ENCODE measurements around the gene SNX5.

DNA sequence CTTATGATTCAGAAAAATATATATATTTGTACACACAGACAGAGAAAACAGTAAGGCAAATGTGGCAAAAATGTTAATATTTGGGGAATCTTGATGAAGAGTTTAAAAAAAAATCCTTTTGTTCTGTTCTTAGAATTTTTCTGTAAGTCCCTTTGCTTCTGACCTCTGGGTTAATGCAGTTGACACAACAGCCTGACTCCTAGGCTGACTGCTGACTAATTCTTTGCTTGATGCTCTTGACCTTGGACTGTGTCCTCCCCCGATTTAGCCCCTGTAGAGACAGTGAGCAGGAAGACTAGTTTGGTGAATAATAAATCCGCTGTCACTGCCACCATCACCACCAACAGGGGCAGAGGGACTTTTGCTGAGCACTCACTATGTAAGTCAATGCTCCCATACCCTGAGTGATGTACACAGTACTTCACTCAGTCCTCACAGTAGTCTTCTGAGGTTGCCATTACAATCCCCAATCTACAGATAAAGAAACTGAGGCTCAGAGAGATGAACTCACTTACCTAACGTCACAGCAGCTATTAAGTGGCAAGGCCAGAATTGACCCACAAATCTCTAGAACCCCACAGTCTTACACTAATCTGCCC is 71.7 kb downstream of the SNX5 start:
- TF ChIP-seq, protein P1, sequence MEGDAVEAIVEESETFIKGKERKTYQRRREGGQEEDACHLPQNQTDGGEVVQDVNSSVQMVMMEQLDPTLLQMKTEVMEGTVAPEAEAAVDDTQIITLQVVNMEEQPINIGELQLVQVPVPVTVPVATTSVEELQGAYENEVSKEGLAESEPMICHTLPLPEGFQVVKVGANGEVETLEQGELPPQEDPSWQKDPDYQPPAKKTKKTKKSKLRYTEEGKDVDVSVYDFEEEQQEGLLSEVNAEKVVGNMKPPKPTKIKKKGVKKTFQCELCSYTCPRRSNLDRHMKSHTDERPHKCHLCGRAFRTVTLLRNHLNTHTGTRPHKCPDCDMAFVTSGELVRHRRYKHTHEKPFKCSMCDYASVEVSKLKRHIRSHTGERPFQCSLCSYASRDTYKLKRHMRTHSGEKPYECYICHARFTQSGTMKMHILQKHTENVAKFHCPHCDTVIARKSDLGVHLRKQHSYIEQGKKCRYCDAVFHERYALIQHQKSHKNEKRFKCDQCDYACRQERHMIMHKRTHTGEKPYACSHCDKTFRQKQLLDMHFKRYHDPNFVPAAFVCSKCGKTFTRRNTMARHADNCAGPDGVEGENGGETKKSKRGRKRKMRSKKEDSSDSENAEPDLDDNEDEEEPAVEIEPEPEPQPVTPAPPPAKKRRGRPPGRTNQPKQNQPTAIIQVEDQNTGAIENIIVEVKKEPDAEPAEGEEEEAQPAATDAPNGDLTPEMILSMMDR (IDR thresholded peaks at IDR 0.05): no peak
- no peak for TF ChIP-seq EZH2 (IDR thresholded peaks at IDR 0.05; ENCODE audit: borderline replicate concordance, insufficient read depth, low read depth, low read length, poor library complexity, severe bottlenecking)
